PC-9 (cell line): ENCODE results near the gene THBS1. TPM values are rescaled to one million over a fixed set of nuclear protein-coding genes. Genes with fewer than 3 reads are reported as not detected.

Experiments used
- BruUV-seq: library from RNA; stranded (reverse); fragments of 400-500 nt; replicated peaks from 2 replicates; lab custom pipeline; 2021; lab: Mats Ljungman, UMichigan
- CTCF ChIA-PET: fragments of 300-600 bp; sonication (Branson Sonifier 250); formaldehyde crosslinking; loops from one replicate; lab custom pipeline; 2022; ENCODE audit warnings: antibody characterized with exemption; lab: Charles Lee
- POLR2A ChIA-PET: fragments of 300-600 bp; sonication (Branson Sonifier 250); formaldehyde crosslinking; loops from one replicate; lab custom pipeline; 2022; ENCODE audit warnings: antibody characterized with exemption; ENCODE audit not compliant: unreplicated experiment; lab: Charles Lee
- DNase-seq, 2 experiments: peaks; one replicate each; pipeline versions ENCODE4 v3.0.0 to v3.0.0-alpha.2; 2015 to 2022; ENCODE audit warnings: mixed read lengths in 1 of 2
- H2AFZ ChIP-seq: fragments of 200-600 bp; sonication (generic); 2 replicates; pipeline ENCODE4 v1.8.1; 2017; ENCODE audit warnings: antibody characterized with exemption
- H3F3A ChIP-seq: fragments of 200-600 bp; sonication (generic); 2 replicates; pipeline ENCODE4 v1.8.1; 2017; ENCODE audit warnings: antibody characterized with exemption, mild to moderate bottlenecking, low read depth; ENCODE audit not compliant: insufficient read depth
- H3K27ac ChIP-seq: fragments of 200-600 bp; sonication (generic); 2 replicates; pipeline ENCODE4 v1.6.1; 2016; ENCODE audit warnings: mixed run types
- H3K27me3 ChIP-seq: fragments of 200-600 bp; sonication (generic); 2 replicates; pipeline ENCODE4 v1.6.1; 2016; ENCODE audit warnings: low read depth, mixed run types; ENCODE audit not compliant: insufficient read depth
- H3K36me3 ChIP-seq: fragments of 200-600 bp; sonication (generic); 2 replicates; pipeline ENCODE4 v1.6.1; 2016; ENCODE audit warnings: low read depth, mixed run types
- H3K4me1 ChIP-seq: fragments of 200-600 bp; sonication (generic); replicated peaks from 2 replicates; pipeline ENCODE4 v1.6.1; 2016; ENCODE audit warnings: mixed run types; ENCODE audit not compliant: insufficient read depth
- H3K4me2 ChIP-seq: fragments of 200-600 bp; sonication (generic); 2 replicates; pipeline ENCODE4 v1.6.1; 2017; ENCODE audit warnings: mixed run types
- H3K4me3 ChIP-seq: fragments of 200-600 bp; sonication (generic); 2 replicates; pipeline ENCODE4 v1.6.1; 2016; ENCODE audit warnings: mixed run types
- H3K79me2 ChIP-seq: fragments of 200-600 bp; sonication (generic); 2 replicates; pipeline ENCODE4 v1.6.1; 2017; ENCODE audit warnings: low read depth, mixed run types
- H3K9me2 ChIP-seq: fragments of 200-600 bp; sonication (generic); 2 replicates; pipeline ENCODE4 v1.8.1; 2017; ENCODE audit warnings: mild to moderate bottlenecking; ENCODE audit not compliant: insufficient read depth
- H3K9me3 ChIP-seq: fragments of 200-600 bp; sonication (generic); 2 replicates; pipeline ENCODE4 v1.8.1; 2016; ENCODE audit warnings: low read depth; ENCODE audit not compliant: insufficient read depth
- H4K20me1 ChIP-seq: fragments of 200-600 bp; sonication (generic); 2 replicates; pipeline ENCODE4 v1.8.1; 2017; ENCODE audit not compliant: insufficient read depth
- EZH2 ChIP-seq: fragments of 200-600 bp; sonication (generic); IDR thresholded peaks from 2 replicates; pipeline ENCODE4 v1.8.0; 2017; ENCODE audit warnings: antibody characterized with exemption, low read depth
- intact Hi-C: fragments of 100-400 bp; cut with micrococcal nuclease; formaldehyde crosslinking; loops from one replicate; pipeline ENCODE4 v1.10.0; 2022; ENCODE audit not compliant: unreplicated experiment
- total RNA-seq: library from RNA; stranded (reverse); gene quantifications from 2 replicates; pipeline ENCODE4 v1.2.3, GENCODE V29; 2021
- TF ChIP-seq, protein P1 (sequence below): fragments of 200-600 bp; sonication (generic); conservative IDR thresholded peaks from 2 replicates; pipeline ENCODE4 v1.6.1; 2017; ENCODE audit warnings: mixed run types, antibody characterized with exemption, mild to moderate bottlenecking, moderate library complexity

Gene THBS1
- total RNA-seq, 1 experiment from 2014 or later: 406 TPM

DNA sequence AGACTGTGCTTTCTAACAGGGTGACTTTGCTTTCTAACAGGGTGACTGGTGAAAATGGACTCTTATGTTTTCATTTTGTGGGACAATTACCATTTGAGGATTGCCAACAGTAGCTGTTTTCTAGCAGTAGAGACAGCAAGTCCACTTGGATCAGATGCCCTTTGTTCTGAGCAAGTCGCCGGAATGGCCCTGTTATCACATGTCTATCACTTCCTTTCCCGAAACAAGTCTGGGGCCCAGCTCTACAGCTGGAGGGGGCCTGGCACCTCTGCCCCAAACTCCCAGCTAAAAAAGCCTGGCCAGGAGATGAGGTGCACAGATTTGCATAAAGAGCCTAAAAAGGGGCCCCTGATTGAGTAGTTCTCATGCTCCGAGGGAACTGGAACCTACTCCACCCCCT is 44.6 kb downstream of the THBS1 start:
- Histone ChIP-seq H4K20me1 (no peaks in the 10 kb centered on the region), H3K9me2 (no peaks in the 10 kb centered on the region), H3F3A (peaks cover 4% of the 10 kb centered on the region; the same call in 1 of the 2 replicates), H2AFZ (no peak overlapping the region), H3K36me3 (no peaks in the 10 kb centered on the region), H3K4me1 (peaks cover 12% of the 10 kb centered on the region), H3K4me3 (no peak overlapping the region), H3K9me3 (no peaks in the 10 kb centered on the region), H3K79me2 (no peaks in the 10 kb centered on the region), H3K27me3 (no peaks in the 10 kb centered on the region), H3K27ac (no peak overlapping the region), H3K4me2 (0 out of 2 replicates have a peak overlapping the region, but pooled peaks have one; percentile 25)
- ChIA-PET CTCF (no interaction called here), POLR2A (interaction anchor here (0.7 kb wide), 1 partner anchor 45 kb away, joined by 4 read pairs; no protein-coding TSS in a partner anchor)
- DNase-seq: no peak
- TF ChIP-seq EZH2: no peak
- TF ChIP-seq, protein P1, sequence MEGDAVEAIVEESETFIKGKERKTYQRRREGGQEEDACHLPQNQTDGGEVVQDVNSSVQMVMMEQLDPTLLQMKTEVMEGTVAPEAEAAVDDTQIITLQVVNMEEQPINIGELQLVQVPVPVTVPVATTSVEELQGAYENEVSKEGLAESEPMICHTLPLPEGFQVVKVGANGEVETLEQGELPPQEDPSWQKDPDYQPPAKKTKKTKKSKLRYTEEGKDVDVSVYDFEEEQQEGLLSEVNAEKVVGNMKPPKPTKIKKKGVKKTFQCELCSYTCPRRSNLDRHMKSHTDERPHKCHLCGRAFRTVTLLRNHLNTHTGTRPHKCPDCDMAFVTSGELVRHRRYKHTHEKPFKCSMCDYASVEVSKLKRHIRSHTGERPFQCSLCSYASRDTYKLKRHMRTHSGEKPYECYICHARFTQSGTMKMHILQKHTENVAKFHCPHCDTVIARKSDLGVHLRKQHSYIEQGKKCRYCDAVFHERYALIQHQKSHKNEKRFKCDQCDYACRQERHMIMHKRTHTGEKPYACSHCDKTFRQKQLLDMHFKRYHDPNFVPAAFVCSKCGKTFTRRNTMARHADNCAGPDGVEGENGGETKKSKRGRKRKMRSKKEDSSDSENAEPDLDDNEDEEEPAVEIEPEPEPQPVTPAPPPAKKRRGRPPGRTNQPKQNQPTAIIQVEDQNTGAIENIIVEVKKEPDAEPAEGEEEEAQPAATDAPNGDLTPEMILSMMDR: no peak
- BruUV-seq: no TSS peak
- intact Hi-C loops: no loop called here

DNA sequence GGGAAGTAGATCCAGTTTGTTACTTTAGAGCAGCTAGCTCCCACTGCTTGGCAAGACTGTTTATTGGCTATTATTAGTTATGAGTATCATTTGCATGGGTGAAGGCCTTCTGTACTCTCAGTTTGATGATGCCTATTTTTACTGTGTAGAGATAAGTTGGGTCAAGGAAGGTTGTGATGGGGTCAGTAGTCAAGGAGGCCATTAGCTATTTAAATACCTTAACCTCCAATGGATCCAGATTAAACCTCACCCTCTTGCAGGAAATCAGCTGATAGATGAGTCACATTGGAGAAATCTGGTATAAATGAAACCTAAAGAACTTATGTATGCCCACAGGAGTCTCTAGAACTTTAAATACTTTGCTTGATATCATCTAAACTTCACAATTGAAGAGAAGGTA is 45.0 kb downstream of the THBS1 start:
- intact Hi-C loops: no loop called here
- no peak overlapping the region for H3K4me2 ChIP-seq
- BruUV-seq: no TSS peak
- no peak for TF ChIP-seq EZH2
- TF ChIP-seq, protein P1: no peak
- H3K27ac ChIP-seq: no peak overlapping the region
- peaks cover 12% of the 10 kb centered on the region for H3K4me1 ChIP-seq
- H3F3A ChIP-seq: peaks cover 4% of the 10 kb centered on the region; the same call in 1 of the 2 replicates
- H3K9me2 ChIP-seq: no peaks in the 10 kb centered on the region
- CTCF ChIA-PET: no interaction called here
- DNase-seq: no peak
- no peaks in the 10 kb centered on the region for H3K9me3 ChIP-seq
- POLR2A ChIA-PET: interaction anchor here (0.7 kb wide), 1 partner anchor 45 kb away, joined by 4 read pairs; no protein-coding TSS in a partner anchor
- H3K4me3 ChIP-seq: no peak overlapping the region
- H3K79me2 ChIP-seq: no peaks in the 10 kb centered on the region
- no peaks in the 10 kb centered on the region for H3K36me3 ChIP-seq
- no peak overlapping the region for H2AFZ ChIP-seq
- no peaks in the 10 kb centered on the region for H4K20me1 ChIP-seq
- no peaks in the 10 kb centered on the region for H3K27me3 ChIP-seq

DNA sequence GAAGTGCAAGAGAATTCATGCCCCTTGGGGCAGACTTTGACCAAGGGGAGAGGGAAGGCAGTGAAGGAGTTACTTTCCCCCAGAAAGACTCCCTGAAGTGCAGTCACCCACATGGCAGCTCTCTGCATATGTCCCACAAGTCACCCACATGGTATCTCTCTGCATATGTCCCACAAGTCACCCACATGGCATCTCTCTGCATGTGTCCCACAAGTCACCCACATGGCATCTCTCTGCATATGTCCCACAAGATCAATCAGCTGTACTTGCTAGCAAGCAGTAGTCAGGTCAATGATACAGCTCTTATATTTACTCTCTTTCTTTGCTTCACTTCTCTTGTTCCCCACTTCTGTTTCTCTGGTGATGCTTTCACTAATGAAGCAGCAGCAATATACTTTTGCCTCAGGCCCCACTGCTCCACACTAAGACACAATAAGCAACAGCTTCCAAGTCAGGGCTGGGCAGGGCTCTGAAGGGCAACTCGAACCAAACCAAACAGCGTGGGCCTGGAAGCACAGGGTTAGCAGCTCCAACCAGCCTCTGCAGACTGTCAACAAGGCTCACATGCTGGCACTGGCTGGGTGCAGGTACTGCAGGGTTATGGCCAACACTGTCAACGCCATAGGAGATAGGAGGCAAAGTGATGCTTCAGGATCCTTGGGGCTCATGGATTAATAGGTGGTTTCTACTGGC is 46.7 kb downstream of the THBS1 start:
- Histone ChIP-seq H3K27ac (no peak overlapping the region), H3K4me1 (peaks cover 12% of the 10 kb centered on the region), H2AFZ (no peak overlapping the region), H3K79me2 (no peaks in the 10 kb centered on the region), H3F3A (peaks cover 4% of the 10 kb centered on the region; the same call in 1 of the 2 replicates), H3K27me3 (no peaks in the 10 kb centered on the region), H3K36me3 (no peaks in the 10 kb centered on the region), H4K20me1 (no peaks in the 10 kb centered on the region), H3K4me2 (no peak overlapping the region), H3K9me3 (no peaks in the 10 kb centered on the region), H3K4me3 (no peak overlapping the region), H3K9me2 (no peaks in the 10 kb centered on the region)
- intact Hi-C loops: no loop called here
- TF ChIP-seq, protein P1: no peak
- no peak for TF ChIP-seq EZH2
- ChIA-PET POLR2A (no interaction called here), CTCF (no interaction called here)
- BruUV-seq: no TSS peak
- DNase-seq: no peak
